SU-DHL-6 (cell line): ENCODE results near the gene BCO1.
A peak's percentile ranks its signal among the peaks of the same experiment; 100 is the strongest.

Experiments used
- H2AFZ ChIP-seq: fragments of 200-600 bp; sonication (generic); 2 replicates; pipeline ENCODE4 v1.6.1; 2014; ENCODE audit warnings: low read depth, mild to moderate bottlenecking, moderate library complexity, mixed read lengths, antibody characterized with exemption, low read length; ENCODE audit not compliant: severe bottlenecking
- H3F3A ChIP-seq: fragments of 200-600 bp; shearing (Covaris generic); 2 replicates; pipeline ENCODE4 v1.6.0; 2016; ENCODE audit warnings: antibody characterized with exemption, mild to moderate bottlenecking; ENCODE audit not compliant: insufficient read depth
- H3K27ac ChIP-seq: fragments of 200-600 bp; sonication (generic); 2 replicates; pipeline ENCODE4 v1.5.1; 2016; ENCODE audit warnings: low read depth, mild to moderate bottlenecking, low read length, moderate library complexity, mixed read lengths
- H3K27me3 ChIP-seq: fragments of 200-600 bp; sonication (generic), shearing (Covaris generic); 2 replicates; pipeline ENCODE4 v1.6.0; 2014; ENCODE audit warnings: mild to moderate bottlenecking, low read length
- H3K36me3 ChIP-seq: fragments of 200-600 bp; sonication (generic); 2 replicates; pipeline ENCODE4 v1.6.1; 2014; ENCODE audit warnings: mild to moderate bottlenecking, low read length, mixed read lengths
- H3K4me2 ChIP-seq: fragments of 300-600, 200-600 bp; shearing (Covaris generic), sonication (generic); 2 replicates; pipeline ENCODE4 v1.6.0; 2014; ENCODE audit warnings: low read length, low read depth, mild to moderate bottlenecking; ENCODE audit not compliant: poor library complexity, severe bottlenecking
- H3K4me3 ChIP-seq: fragments of 200-600 bp; sonication (generic); 2 replicates; pipeline ENCODE4 v1.5.1; 2014; ENCODE audit warnings: antibody characterized with exemption, low read length, mild to moderate bottlenecking, mixed read lengths; ENCODE audit not compliant: insufficient read depth, poor library complexity, severe bottlenecking
- H3K79me2 ChIP-seq: fragments of 200-600 bp; sonication (generic); 2 replicates; pipeline ENCODE4 v1.6.1; 2014; ENCODE audit warnings: mild to moderate bottlenecking, low read length, moderate library complexity; ENCODE audit not compliant: insufficient read depth
- H3K9ac ChIP-seq: fragments of 200-600 bp; sonication (generic); 2 replicates; pipeline ENCODE4 v1.7.0; 2014; ENCODE audit warnings: mild to moderate bottlenecking, low read length
- H3K9me2 ChIP-seq: fragments of 200-600 bp; sonication (generic); replicated peaks from 2 replicates; pipeline ENCODE4 v1.6.1; 2014; ENCODE audit warnings: low read length; ENCODE audit not compliant: insufficient read depth
- H3K9me3 ChIP-seq: fragments of 200-600 bp; sonication (generic); 2 replicates; pipeline ENCODE4 v1.6.1; 2014; ENCODE audit warnings: low read length, mixed read lengths; ENCODE audit not compliant: insufficient read depth
- H4K20me1 ChIP-seq: fragments of 200-600 bp; sonication (generic); 2 replicates; pipeline ENCODE4 v1.6.1; 2014; ENCODE audit warnings: low read depth, mild to moderate bottlenecking, antibody characterized with exemption, low read length, moderate library complexity, mixed read lengths
- CTCF ChIP-seq: fragments of 200-600 bp; sonication (generic); IDR thresholded peaks from one replicate; pipeline ENCODE4 v1.5.1; 2017; ENCODE audit warnings: antibody characterized with exemption, mild to moderate bottlenecking, low read length, moderate library complexity; ENCODE audit not compliant: insufficient read depth, poor library complexity, severe bottlenecking
- EZH2phosphoT487 ChIP-seq: fragments of 200-600 bp; sonication (generic), shearing (Covaris generic); conservative IDR thresholded peaks from 2 replicates; pipeline ENCODE4 v1.6.1; 2018; ENCODE audit warnings: mild to moderate bottlenecking, antibody characterized with exemption, low read length, moderate library complexity, mixed read lengths

BCO1 gene

GRCh38 chr16:81311762-81312161 is 73.3 kb downstream of the BCO1 start:
- H3K9ac ChIP-seq, result no peak overlapping the region
- H3K4me2 ChIP-seq, result no peak overlapping the region
- H4K20me1 ChIP-seq, result no peaks in the 10 kb centered on the region
- H3F3A ChIP-seq, result no peaks in the 10 kb centered on the region
- no peaks in the 10 kb centered on the region for H3K9me2 ChIP-seq
- H2AFZ ChIP-seq, result no peak overlapping the region
- no peaks in the 10 kb centered on the region for H3K9me3 ChIP-seq
- H3K36me3 ChIP-seq, result no peaks in the 10 kb centered on the region
- H3K27me3 ChIP-seq, result no peaks in the 10 kb centered on the region
- TF ChIP-seq EZH2phosphoT487, result no peak
- no peak for TF ChIP-seq CTCF
- 0 out of 2 replicates have a peak, but pooled peaks cover 5% of the 10 kb centered on the region for H3K79me2 ChIP-seq
- H3K4me3 ChIP-seq, result no peak overlapping the region
- H3K27ac ChIP-seq, result no peak overlapping the region

GRCh38 chr16:81313701-81314602 is 75.5 kb downstream of the BCO1 start:
- Histone ChIP-seq H4K20me1 (peaks cover 5% of the 10 kb centered on the region), H3K9me3 (no peaks in the 10 kb centered on the region), H3K27ac (no peak overlapping the region), H3F3A (no peaks in the 10 kb centered on the region), H3K79me2 (0 out of 2 replicates have a peak, but pooled peaks cover 11% of the 10 kb centered on the region), H2AFZ (peak overlapping the region; percentile 52), H3K4me3 (peak overlapping the region; percentile 72), H3K27me3 (no peaks in the 10 kb centered on the region), H3K9ac (peak overlapping the region; percentile 67), H3K9me2 (no peaks in the 10 kb centered on the region), H3K36me3 (no peaks in the 10 kb centered on the region), H3K4me2 (peak overlapping the region; percentile 86)
- no peak for TF ChIP-seq EZH2phosphoT487

GRCh38 chr16:81314603-81315270 is 76.2 kb downstream of the BCO1 start, which contains the start of gene GAN:
Gene GAN, plus strand, starts transcription at chr16:81314962. Its CDS starts 152 bp downstream, at chr16:81315114.
- Histone ChIP-seq H3K79me2 (0 out of 2 replicates have a peak, but pooled peaks cover 11% of the 10 kb centered on the region), H3K36me3 (no peaks in the 10 kb centered on the region), H3K9ac (peak within 1 kb of the TSS; percentile 67), H3K9me2 (no peaks in the 10 kb centered on the region), H3K9me3 (no peaks in the 10 kb centered on the region), H3F3A (no peaks in the 10 kb centered on the region), H4K20me1 (peaks cover 11% of the 10 kb centered on the region), H3K27ac (no peak within 1 kb of the TSS; the same call in 1 of the 2 replicates), H2AFZ (peak within 1 kb of the TSS; percentile 52), H3K4me3 (peak within 1 kb of the TSS; percentile 72), H3K4me2 (peak within 1 kb of the TSS; percentile 86), H3K27me3 (no peaks in the 10 kb centered on the region)
- no peak for TF ChIP-seq CTCF
- no peak for TF ChIP-seq EZH2phosphoT487
